H9 (cell line): Measurements from ENCODE around the gene PRRC1. TPM values are rescaled to one million over a fixed set of nuclear protein-coding genes. Genes with fewer than 3 reads are reported as not detected.
A peak's percentile ranks its signal among the peaks of the same experiment; 100 is the strongest.

Experiments
- DNase-seq: peaks from one replicate; pipeline ENCODE4 v3.0.0-alpha.2; 2017
- H2AFZ ChIP-seq: one replicate; pipeline ENCODE4 v1.6.1; 2013; ENCODE audit warnings: mild to moderate bottlenecking, low read length, control low read depth, moderate library complexity
- H2AK5ac ChIP-seq: 2 replicates; pipeline ENCODE4 v1.6.1; 2013; ENCODE audit warnings: low read length, control low read depth, mixed read lengths; ENCODE audit not compliant: insufficient read length
- H2BK120ac ChIP-seq: one replicate; pipeline ENCODE4 v1.6.1; 2013; ENCODE audit warnings: low read depth, mild to moderate bottlenecking, low read length, control low read depth, inconsistent platforms; ENCODE audit not compliant: poor library complexity, severe bottlenecking
- H2BK12ac ChIP-seq: 2 replicates; pipeline ENCODE4 v1.6.1; 2013; ENCODE audit warnings: low read length, control low read depth, mixed read lengths, low read depth; ENCODE audit not compliant: insufficient read length
- H2BK15ac ChIP-seq: 2 replicates; pipeline ENCODE4 v1.6.1; 2013; ENCODE audit warnings: low read depth, low read length, control low read depth
- H2BK20ac ChIP-seq: one replicate; pipeline ENCODE4 v1.6.1; 2013; ENCODE audit warnings: low read depth, mild to moderate bottlenecking, low read length, control low read depth, inconsistent platforms; ENCODE audit not compliant: poor library complexity, severe bottlenecking
- H2BK5ac ChIP-seq: 2 replicates; pipeline ENCODE4 v1.6.1; 2013; ENCODE audit warnings: low read length, control low read depth, mixed read lengths; ENCODE audit not compliant: insufficient read length
- H3K14ac ChIP-seq: 2 replicates; pipeline ENCODE4 v1.6.1; 2013; ENCODE audit warnings: low read length, control low read depth; ENCODE audit not compliant: insufficient read depth
- H3K18ac ChIP-seq: 2 replicates; pipeline ENCODE4 v1.6.1; 2013; ENCODE audit warnings: low read depth, mild to moderate bottlenecking, mixed read lengths, low read length, control low read depth; ENCODE audit not compliant: insufficient read length
- H3K23ac ChIP-seq: 2 replicates; pipeline ENCODE4 v1.6.1; 2013; ENCODE audit warnings: low read length, control low read depth, mixed read lengths, low read depth; ENCODE audit not compliant: insufficient read length
- H3K23me2 ChIP-seq: 2 replicates; pipeline ENCODE4 v1.6.1; 2013; ENCODE audit warnings: low read depth, mild to moderate bottlenecking, mixed read lengths, low read length, control low read depth; ENCODE audit not compliant: insufficient read length, poor library complexity, severe bottlenecking
- H3K27ac ChIP-seq: 2 replicates; pipeline ENCODE4 v1.5.1; 2013; ENCODE audit warnings: low read length, control low read depth, mixed read lengths, low read depth; ENCODE audit not compliant: insufficient read length
- H3K27me3 ChIP-seq: 2 replicates; pipeline ENCODE4 v1.6.1; 2013; ENCODE audit warnings: low read length, control low read depth, inconsistent platforms; ENCODE audit not compliant: insufficient read depth
- H3K4ac ChIP-seq: 2 replicates; pipeline ENCODE4 v1.6.1; 2013; ENCODE audit warnings: low read depth, mild to moderate bottlenecking, control low read depth, inconsistent platforms, low read length, moderate library complexity
- H3K4me1 ChIP-seq: 2 replicates; pipeline ENCODE4 v1.6.1; 2013; ENCODE audit warnings: low read length, control low read depth, inconsistent platforms; ENCODE audit not compliant: insufficient read depth
- H3K4me2 ChIP-seq: 2 replicates; pipeline ENCODE4 v1.6.1; 2013; ENCODE audit warnings: low read length, control low read depth, mixed read lengths; ENCODE audit not compliant: insufficient read length, insufficient read depth
- H3K56ac ChIP-seq: 2 replicates; pipeline ENCODE4 v1.6.1; 2013; ENCODE audit warnings: low read depth, mild to moderate bottlenecking, mixed read lengths, low read length, control low read depth; ENCODE audit not compliant: insufficient read length
- H3K79me1 ChIP-seq: 2 replicates; pipeline ENCODE4 v1.6.1; 2013; ENCODE audit warnings: low read depth, mild to moderate bottlenecking, moderate library complexity, low read length, control low read depth, inconsistent platforms; ENCODE audit not compliant: insufficient read depth, poor library complexity, severe bottlenecking
- H3K79me2 ChIP-seq: 2 replicates; pipeline ENCODE4 v1.6.1; 2013; ENCODE audit warnings: low read length, control low read depth, inconsistent platforms; ENCODE audit not compliant: insufficient read depth
- H3K9ac ChIP-seq: 2 replicates; pipeline ENCODE4 v1.6.1; 2013; ENCODE audit warnings: low read length, control low read depth, mixed read lengths; ENCODE audit not compliant: insufficient read length; ENCODE audit errors: extremely low read depth
- H3K9me3 ChIP-seq: one replicate; pipeline ENCODE4 v1.6.1; 2013; ENCODE audit warnings: low read depth, low read length, inconsistent platforms; ENCODE audit not compliant: control insufficient read depth
- H3T11ph ChIP-seq: one replicate; pipeline ENCODE4 v1.6.1; 2013; ENCODE audit warnings: mild to moderate bottlenecking, low read length, control low read depth, inconsistent platforms
- H4K20me1 ChIP-seq: one replicate; pipeline ENCODE4 v1.6.1; 2013; ENCODE audit not compliant: control insufficient read depth, insufficient read length, insufficient read depth
- H4K5ac ChIP-seq: 2 replicates; pipeline ENCODE4 v1.6.1; 2013; ENCODE audit warnings: low read depth, mild to moderate bottlenecking, mixed read lengths, low read length, control low read depth; ENCODE audit not compliant: insufficient read length
- H4K8ac ChIP-seq: replicated peaks from 2 replicates; pipeline ENCODE4 v1.6.1; 2013; ENCODE audit warnings: low read length, control low read depth, mixed read lengths, low read depth; ENCODE audit not compliant: insufficient read length
- H4K91ac ChIP-seq: 2 replicates; pipeline ENCODE4 v1.6.1; 2013; ENCODE audit warnings: low read depth, mild to moderate bottlenecking, moderate library complexity, mixed read lengths, low read length, control low read depth; ENCODE audit not compliant: insufficient read length
- H3K27ac Mint-ChIP-seq, 3 experiments: 2 replicates in 2 of 3; 3 replicates in 1 of 3; pipeline ENCODE4 v1.8.0; 2020 to 2021; ENCODE audit warnings: mixed read lengths in 3 of 3, mild to moderate bottlenecking in 1 of 3, moderate library complexity in 1 of 3
- H3K27me3 Mint-ChIP-seq: 2 replicates; pipeline ENCODE4 v1.8.0; 2021; ENCODE audit warnings: low read depth, mild to moderate bottlenecking, moderate library complexity, mixed read lengths
- H3K36me3 Mint-ChIP-seq, 3 experiments: 2 replicates in 2 of 3; 3 replicates in 1 of 3; pipeline ENCODE4 v1.8.0; 2020 to 2021; ENCODE audit warnings: low read depth in 3 of 3, mixed read lengths in 3 of 3; ENCODE audit not compliant: insufficient read depth in 1 of 3
- H3K4me1 Mint-ChIP-seq, 2 experiments: 2 replicates each; pipeline ENCODE4 v1.8.0; 2020; ENCODE audit warnings: mixed read lengths in 2 of 2
- H3K4me3 Mint-ChIP-seq, 2 experiments: 2 replicates in 1 of 2; 3 replicates in 1 of 2; pipeline ENCODE4 v1.8.0; 2020 to 2021; ENCODE audit warnings: mild to moderate bottlenecking in 2 of 2, mixed read lengths in 2 of 2, moderate library complexity in 1 of 2
- H3K9me3 Mint-ChIP-seq, 2 experiments: 2 replicates in 1 of 2; 3 replicates in 1 of 2; pipeline ENCODE4 v1.8.0; 2020; ENCODE audit warnings: mild to moderate bottlenecking in 2 of 2, mixed read lengths in 2 of 2, moderate library complexity in 1 of 2
- WGBS: extraction: QIAGEN DNeasy Blood & Tissue Kit; methylation state at CpG from one replicate; pipeline ENCODE4 v1.1.7; 2013; ENCODE audit warnings: missing lambda C conversion rate, low lambda C conversion rate, mixed read lengths; ENCODE audit not compliant: insufficient read length; ENCODE audit errors: extremely low coverage; 5-methylcytosine and 5-hydroxymethylcytosine counted together
- total RNA-seq: library from RNA; stranded (reverse); gene quantifications from 2 replicates; pipeline ENCODE4 v1.2.1, GENCODE V29; 2021
- TF ChIP-seq, protein P1 (sequence below): fragments of 200-600 bp; sonication (generic); conservative IDR thresholded peaks from 3 replicates; pipeline ENCODE4 v1.8.0; 2021; ENCODE audit warnings: antibody characterized with exemption, mild to moderate bottlenecking

The PRRC1 gene
- total RNA-seq, 1 experiment from 2014 or later, result 70.7 TPM

DNA sequence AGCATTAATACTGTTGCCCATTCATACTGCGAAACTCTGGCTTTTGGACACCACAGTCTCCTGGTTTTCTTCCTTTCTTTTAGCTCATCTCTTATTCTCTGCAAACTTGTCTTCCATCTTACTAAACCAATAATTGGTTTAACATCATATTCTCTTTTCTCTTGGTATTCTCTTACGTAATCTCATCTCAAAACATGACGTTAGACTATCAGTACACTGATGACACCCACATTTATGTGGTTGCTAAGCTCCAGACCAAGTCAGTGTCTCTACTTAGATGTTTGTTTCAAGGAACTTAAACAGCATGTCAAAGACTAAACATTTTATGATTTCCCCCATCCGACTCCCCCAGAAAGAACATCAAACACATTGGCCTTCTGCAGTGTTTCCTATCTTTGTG, 2.1 kb downstream of the PRRC1 start:
- H3K79me1 ChIP-seq, result peaks cover 6% of the 10 kb centered on the region
- H3K4me1 ChIP-seq, result no peaks in the 10 kb centered on the region; the same call in 1 of the 2 replicates
- no peak overlapping the region for H3K18ac ChIP-seq
- peaks cover 24 to 27% of the 10 kb centered on the region in 2 experiments for H3K4me1 Mint-ChIP-seq
- no peak overlapping the region for H4K8ac ChIP-seq
- no peaks in the 10 kb centered on the region for H3K9me3 ChIP-seq
- no peak overlapping the region for H3K4ac ChIP-seq
- no peak overlapping the region for H3K56ac ChIP-seq
- no peak overlapping the region for H2AK5ac ChIP-seq
- WGBS, result 100% methylated on average over 1 of the region's 4 CpGs
- no peak overlapping the region for H4K5ac ChIP-seq
- H3K27ac ChIP-seq, result no peak overlapping the region
- DNase-seq, result no peak
- no peak overlapping the region for H2BK12ac ChIP-seq
- H3K27me3 Mint-ChIP-seq, result no peaks in the 10 kb centered on the region
- H2BK15ac ChIP-seq, result no peak overlapping the region
- H3K27me3 ChIP-seq, result no peaks in the 10 kb centered on the region
- H2AFZ ChIP-seq, result no peak overlapping the region
- no peak overlapping the region for H2BK5ac ChIP-seq
- H4K20me1 ChIP-seq, result no peaks in the 10 kb centered on the region
- H3K23ac ChIP-seq, result no peak overlapping the region
- peak overlapping the region; percentile 58 to 91 for H3K4me3 Mint-ChIP-seq
- H3K4me2 ChIP-seq, result no peak overlapping the region
- H3K9me3 Mint-ChIP-seq, result peaks cover 5 to 7% of the 10 kb centered on the region in 2 experiments
- no peak overlapping the region for H4K91ac ChIP-seq
- peaks cover 26% of the 10 kb centered on the region; the same call in 1 of the 2 replicates for H3K79me2 ChIP-seq
- H2BK20ac ChIP-seq, result no peak overlapping the region
- peaks cover 36 to 50% (median 40%) of the 10 kb centered on the region in 3 experiments for H3K36me3 Mint-ChIP-seq
- no peak overlapping the region for H3K27ac Mint-ChIP-seq
- peaks cover 4% of the 10 kb centered on the region for H3K23me2 ChIP-seq
- H3K14ac ChIP-seq, result no peak overlapping the region
- no peak overlapping the region for H3T11ph ChIP-seq
- no peak overlapping the region for H3K9ac ChIP-seq
- no peak overlapping the region for H2BK120ac ChIP-seq
- TF ChIP-seq, protein P1, sequence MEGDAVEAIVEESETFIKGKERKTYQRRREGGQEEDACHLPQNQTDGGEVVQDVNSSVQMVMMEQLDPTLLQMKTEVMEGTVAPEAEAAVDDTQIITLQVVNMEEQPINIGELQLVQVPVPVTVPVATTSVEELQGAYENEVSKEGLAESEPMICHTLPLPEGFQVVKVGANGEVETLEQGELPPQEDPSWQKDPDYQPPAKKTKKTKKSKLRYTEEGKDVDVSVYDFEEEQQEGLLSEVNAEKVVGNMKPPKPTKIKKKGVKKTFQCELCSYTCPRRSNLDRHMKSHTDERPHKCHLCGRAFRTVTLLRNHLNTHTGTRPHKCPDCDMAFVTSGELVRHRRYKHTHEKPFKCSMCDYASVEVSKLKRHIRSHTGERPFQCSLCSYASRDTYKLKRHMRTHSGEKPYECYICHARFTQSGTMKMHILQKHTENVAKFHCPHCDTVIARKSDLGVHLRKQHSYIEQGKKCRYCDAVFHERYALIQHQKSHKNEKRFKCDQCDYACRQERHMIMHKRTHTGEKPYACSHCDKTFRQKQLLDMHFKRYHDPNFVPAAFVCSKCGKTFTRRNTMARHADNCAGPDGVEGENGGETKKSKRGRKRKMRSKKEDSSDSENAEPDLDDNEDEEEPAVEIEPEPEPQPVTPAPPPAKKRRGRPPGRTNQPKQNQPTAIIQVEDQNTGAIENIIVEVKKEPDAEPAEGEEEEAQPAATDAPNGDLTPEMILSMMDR, result no peak
